Activated CD8-positive, alpha-beta memory T cell treated with anti-CD3 and anti-CD28 coated beads for 36 hours (primary cell): ENCODE results near the gene IRAK2. TPM values are rescaled to one million over a fixed set of nuclear protein-coding genes. Genes with fewer than 3 reads are reported as not detected.

ENCODE experiments used
- CTCF ChIA-PET: fragments of 350-600 bp; sonication (Branson Sonifier 250); formaldehyde crosslinking; loops from one replicate; lab custom pipeline; 2021; ENCODE audit warnings: antibody characterized with exemption; lab: Charles Lee
- POLR2A ChIA-PET: fragments of 350-600 bp; sonication (Branson Sonifier 250); formaldehyde crosslinking; loops from one replicate; lab custom pipeline; 2021; ENCODE audit warnings: antibody characterized with exemption; lab: Charles Lee
- total RNA-seq, 2 experiments: library from RNA; stranded (reverse); gene quantifications; one replicate each; pipeline ENCODE4 v1.2.3, GENCODE V29; 2021

The IRAK2 gene
- 1 to 10 TPM; 4.0 TPM for total RNA-seq

GRCh38 chr3:10164546-10165393 is at the start of gene IRAK2:
Gene IRAK2, plus strand, starts transcription at chr3:10164919. Its CDS starts 36 bp downstream, at chr3:10164955.
- ChIA-PET POLR2A (no interaction called here), CTCF (interaction anchor here (0.7 to 2.1 kb wide), 9 partner anchors 16 to 63 kb away, joined by 3 to 6 read pairs (median 3); no protein-coding TSS in a partner anchor)

- ChIA-PET CTCF (interaction anchor here (0.7 to 1.1 kb wide), 2 partner anchors 108 to 146 kb away, joined by 3 read pairs; no protein-coding TSS in a partner anchor), POLR2A (interaction anchor here (0.6 to 1.7 kb wide), 13 partner anchors 8 to 295 kb away, joined by 3 to 6 read pairs (median 4); no protein-coding TSS in a partner anchor)
Observed at GRCh38 chr3:10115326-10116137, 49.2 kb upstream of the IRAK2 start, which contains the start of gene BRK1. Gene BRK1, plus strand, starts transcription at chr3:10115675. Its CDS starts 27 bp downstream, at chr3:10115702.

- ChIA-PET POLR2A (interaction anchor here (1.7 kb wide), 1 partner anchor 14 kb away, joined by 3 read pairs; no protein-coding TSS in a partner anchor), CTCF (no interaction called here)
Observed at GRCh38 chr3:10116138-10116460, 48.6 kb upstream of the IRAK2 start.

DNA sequence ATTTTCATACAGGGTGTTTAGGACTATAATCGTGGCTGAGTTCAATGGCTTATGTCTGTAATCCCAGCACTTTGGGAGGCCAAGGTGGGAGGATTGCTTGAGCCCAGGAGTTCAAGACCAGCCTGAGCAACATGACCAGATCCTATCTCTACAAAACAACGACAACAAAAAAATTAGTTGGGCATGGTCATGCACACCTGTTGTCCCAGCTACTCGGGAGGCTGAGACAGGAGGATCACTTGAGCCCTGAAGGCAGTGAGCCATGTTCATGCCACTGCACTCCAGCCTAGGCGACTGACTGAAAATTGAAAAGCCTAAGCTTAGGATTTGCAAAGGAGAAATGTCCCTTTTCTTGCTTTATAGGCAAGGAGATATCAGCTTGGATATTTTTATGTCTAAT is 47.8 kb upstream of the IRAK2 start:
- ChIA-PET CTCF (no interaction called here), POLR2A (interaction anchor here (1.7 kb wide), 1 partner anchor 13 kb away, joined by 3 read pairs; no protein-coding TSS in a partner anchor)

DNA sequence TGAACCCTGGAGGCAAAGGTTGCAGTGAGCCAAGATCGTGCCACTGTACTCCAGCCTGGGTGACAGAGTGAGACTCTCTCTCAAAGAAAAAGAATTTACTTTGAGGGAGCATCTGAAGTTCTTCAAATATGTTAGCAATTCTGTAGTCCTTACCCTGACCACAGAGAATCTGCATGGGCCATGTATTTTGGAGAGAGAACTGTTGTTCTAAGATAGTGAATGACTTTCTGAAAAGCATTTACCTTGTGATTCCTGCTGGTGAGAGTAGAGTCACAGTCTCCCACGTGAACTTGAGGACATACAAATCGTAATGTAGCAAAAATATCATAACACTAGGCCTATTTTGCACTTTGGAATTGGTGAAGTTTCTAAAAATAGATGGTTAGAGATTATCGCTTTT is 45.3 kb upstream of the IRAK2 start:
- CTCF ChIA-PET, result interaction anchor here (0.9 kb wide), 1 partner anchor 10 kb away, joined by 4 read pairs; no protein-coding TSS in a partner anchor
- POLR2A ChIA-PET, result interaction anchor here (0.7 kb wide), 1 partner anchor 10 kb away, joined by 3 read pairs; no protein-coding TSS in a partner anchor

DNA sequence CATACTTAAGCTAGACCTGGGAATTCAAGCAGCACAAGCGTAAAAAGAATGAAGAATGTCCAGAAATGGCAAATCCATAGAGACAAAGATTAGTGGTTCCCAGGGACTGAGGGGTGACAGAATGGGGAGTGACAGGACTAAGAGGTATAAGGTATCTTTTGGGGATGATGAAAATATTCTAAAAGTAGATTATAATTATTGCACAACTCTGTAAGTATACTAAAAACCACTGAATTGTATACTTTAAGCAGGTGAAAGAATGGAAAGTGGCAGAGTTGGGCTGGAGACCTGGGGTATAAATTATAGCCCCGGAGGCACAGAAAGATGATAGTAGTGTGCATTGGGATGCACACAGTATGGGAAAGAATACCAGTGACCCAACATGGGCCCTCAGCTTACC is 43.7 kb upstream of the IRAK2 start:
- POLR2A ChIA-PET, result no interaction called here
- CTCF ChIA-PET, result interaction anchor here (0.5 kb wide), 1 partner anchor 38 kb away, joined by 3 read pairs; no protein-coding TSS in a partner anchor

- CTCF ChIA-PET, result interaction anchor here (0.6 to 0.9 kb wide), 2 partner anchors 42 to 112 kb away, joined by 3 read pairs; partner anchors contain the start of gene IRAK2
- POLR2A ChIA-PET, result interaction anchor here (0.6 to 0.7 kb wide), 3 partner anchors 91 to 377 kb away, joined by 3 to 4 read pairs (median 3); no protein-coding TSS in a partner anchor
Observed at GRCh38 chr3:10122724-10123123, 42.0 kb upstream of the IRAK2 start.

GRCh38 chr3:10135872-10136271 is 28.8 kb upstream of the IRAK2 start:
- ChIA-PET POLR2A (interaction anchor here (0.8 kb wide), 1 partner anchor 112 kb away, joined by 3 read pairs; the partner anchor contains the start of gene TATDN2), CTCF (interaction anchor here (1.1 kb wide), 1 partner anchor 112 kb away, joined by 3 read pairs; the partner anchor contains the start of gene TATDN2)

GRCh38 chr3:10136426-10137005 is 28.2 kb upstream of the IRAK2 start:
- ChIA-PET CTCF (interaction anchor here (1.1 kb wide), 1 partner anchor 112 kb away, joined by 3 read pairs; the partner anchor contains the start of gene TATDN2), POLR2A (no interaction called here)

DNA sequence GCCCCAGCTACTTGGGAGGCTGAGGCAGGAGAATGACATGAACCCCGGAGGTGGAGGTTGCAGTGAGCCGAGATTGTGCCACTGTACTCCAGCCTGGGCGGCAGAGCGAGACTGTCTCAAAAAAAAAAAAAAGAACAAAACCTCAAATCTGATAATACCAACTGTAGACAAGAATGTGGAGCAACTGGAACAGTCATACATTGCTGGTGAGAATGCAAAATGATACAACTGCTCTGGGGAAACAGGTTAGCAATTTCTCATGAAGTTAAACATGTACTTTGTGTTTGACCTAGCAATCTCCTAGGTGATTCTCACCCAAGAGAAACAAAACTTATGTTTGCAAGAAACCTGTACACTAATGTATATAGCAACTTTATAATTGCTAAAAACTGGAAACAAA is 27.5 kb upstream of the IRAK2 start:
- POLR2A ChIA-PET, result no interaction called here
- CTCF ChIA-PET, result no interaction called here

GRCh38 chr3:10140996-10141546 is 23.6 kb upstream of the IRAK2 start:
- POLR2A ChIA-PET, result interaction anchor here (0.6 to 1.0 kb wide), 7 partner anchors 49 to 155 kb away, joined by 3 to 7 read pairs (median 4); partner anchors contain the start of gene TATDN2

GRCh38 chr3:10142707-10143560 is 21.8 kb upstream of the IRAK2 start:
- CTCF ChIA-PET, result interaction anchor here (0.6 to 1.9 kb wide), 4 partner anchors 29 to 401 kb away, joined by 3 to 5 read pairs (median 4); no protein-coding TSS in a partner anchor
- POLR2A ChIA-PET, result interaction anchor here (0.5 to 0.8 kb wide), 4 partner anchors 13 to 119 kb away, joined by 3 read pairs; no protein-coding TSS in a partner anchor

More at GRCh38 chr3:10140996-10141546, 23.6 kb upstream of the IRAK2 start:
- CTCF ChIA-PET, result interaction anchor here (0.9 to 1.9 kb wide), 3 partner anchors 85 to 146 kb away, joined by 3 to 5 read pairs (median 3); no protein-coding TSS in a partner anchor

- POLR2A ChIA-PET, result no interaction called here
Observed at GRCh38 chr3:10145685-10146084, 19.0 kb upstream of the IRAK2 start.

GRCh38 chr3:10149226-10149625 is 15.5 kb upstream of the IRAK2 start:
- POLR2A ChIA-PET, result no interaction called here
- CTCF ChIA-PET, result interaction anchor here (1.2 kb wide), 1 partner anchor 15 kb away, joined by 3 read pairs; the partner anchor contains the start of gene IRAK2

More at GRCh38 chr3:10145685-10146084, 19.0 kb upstream of the IRAK2 start:
- CTCF ChIA-PET, result no interaction called here

DNA sequence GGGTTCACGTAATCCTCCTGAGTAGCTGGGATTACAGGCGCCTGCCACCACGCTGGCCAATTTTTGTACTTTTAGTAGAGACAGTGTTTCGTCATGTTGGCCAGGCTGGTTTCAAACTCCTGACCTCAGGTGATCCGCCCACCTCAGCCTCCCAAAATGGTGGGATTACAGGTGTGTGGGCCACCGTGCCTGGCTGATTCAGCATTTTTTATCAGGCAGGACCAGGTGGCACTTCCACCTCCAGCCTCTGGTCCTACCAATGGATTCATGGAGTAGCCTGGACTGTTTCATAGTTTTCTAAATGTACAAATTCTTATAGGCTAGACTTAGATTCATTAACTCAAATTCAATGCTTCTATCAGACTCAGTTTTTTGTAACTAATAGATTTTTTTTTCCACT is 13.7 kb upstream of the IRAK2 start:
- POLR2A ChIA-PET, result no interaction called here
- CTCF ChIA-PET, result no interaction called here

DNA sequence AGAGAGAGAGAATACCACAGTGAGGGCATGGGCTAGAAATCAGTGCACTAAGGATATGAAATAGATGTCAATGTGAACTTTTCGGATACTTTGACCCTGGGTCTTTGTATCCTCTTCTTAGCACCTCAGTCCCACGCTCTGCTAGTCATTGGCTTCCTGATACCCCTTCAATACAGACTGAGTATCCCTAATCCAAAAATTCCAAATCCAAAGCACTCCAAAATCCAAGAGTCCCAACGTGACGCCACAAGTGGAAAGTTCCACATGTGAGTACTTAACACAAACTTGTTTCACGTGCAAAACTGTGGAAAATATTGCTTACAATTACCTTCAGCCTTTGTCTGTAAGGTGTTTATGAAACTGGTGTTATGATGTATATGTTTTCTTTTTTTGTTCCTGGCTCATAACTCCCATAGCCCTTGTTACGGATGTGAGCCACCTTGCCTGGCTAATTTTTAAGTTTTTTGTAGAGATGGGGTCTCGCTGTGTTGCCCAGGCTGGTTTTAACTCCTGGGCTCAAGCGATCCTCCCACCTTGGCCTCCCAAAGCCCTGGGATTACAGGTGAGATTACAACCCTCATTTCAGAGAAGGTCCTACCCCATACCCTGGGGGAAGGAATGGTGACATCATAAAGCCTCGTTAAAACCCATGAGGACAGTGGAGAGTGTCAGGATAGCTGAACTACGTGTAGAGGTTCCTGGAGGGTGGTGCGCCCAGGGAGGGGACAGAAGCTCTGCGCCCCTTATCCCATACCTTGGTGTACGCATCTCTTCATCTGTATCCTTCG is 10.2 kb upstream of the IRAK2 start:
- ChIA-PET CTCF (no interaction called here), POLR2A (no interaction called here)
